Cortex of kidney (tissue), 1 donor: ENCODE results near the gene USO1.
"Not testable (repeated sequence)": the region's sequence is repeated elsewhere in the genome, so short reads cannot be mapped to it uniquely, and the experiment has no call there.

Experiments used
- DNase-seq: peaks from one replicate; lab custom pipeline; 2025; lab: John Stamatoyannopoulos, UW

The USO1 gene

GRCh38 chr4:75724066-75724866 is at the start of gene USO1:
Gene USO1 (plus strand): TSS chr4:75724577. CDS start chr4:75724820, 243 bp downstream.
- peak; percentile 43 for DNase-seq

GRCh38 chr4:75675004-75675531 is 49.3 kb upstream of the USO1 start:
- DNase-seq: no peak

- DNase-seq: no peak
Observed at GRCh38 chr4:75678473-75678872, 45.9 kb upstream of the USO1 start.

- DNase-seq: no peak
Observed at GRCh38 chr4:75678965-75679364, 45.4 kb upstream of the USO1 start.

- DNase-seq: no peak
Observed at GRCh38 chr4:75679876-75680575, 44.4 kb upstream of the USO1 start.

GRCh38 chr4:75683482-75684155 is 40.8 kb upstream of the USO1 start:
- no peak for DNase-seq

- DNase-seq: no peak
Observed at GRCh38 chr4:75685546-75686189, 38.7 kb upstream of the USO1 start.

- DNase-seq: no peak
Observed at GRCh38 chr4:75686346-75686745, 38.0 kb upstream of the USO1 start.

GRCh38 chr4:75687125-75687524 is 37.3 kb upstream of the USO1 start:
- not testable (repeated sequence) for DNase-seq

- DNase-seq: not testable (repeated sequence)
Observed at GRCh38 chr4:75692066-75692465, 32.3 kb upstream of the USO1 start.

GRCh38 chr4:75696071-75696470 is 28.3 kb upstream of the USO1 start:
- DNase-seq: no peak

GRCh38 chr4:75696581-75696980 is 27.8 kb upstream of the USO1 start:
- no peak for DNase-seq

GRCh38 chr4:75698162-75698962 is 26.0 kb upstream of the USO1 start:
- DNase-seq: no peak

GRCh38 chr4:75698963-75699228 is 25.5 kb upstream of the USO1 start:
- DNase-seq: no peak

- no peak for DNase-seq
Observed at GRCh38 chr4:75699299-75699698, 25.1 kb upstream of the USO1 start.

GRCh38 chr4:75702919-75703411 is 21.4 kb upstream of the USO1 start:
- no peak for DNase-seq

- no peak for DNase-seq
Observed at GRCh38 chr4:75705198-75705977, 19.0 kb upstream of the USO1 start.

- no peak for DNase-seq
Observed at GRCh38 chr4:75708218-75708691, 16.1 kb upstream of the USO1 start.

GRCh38 chr4:75710246-75710645 is 14.1 kb upstream of the USO1 start:
- DNase-seq: no peak

GRCh38 chr4:75714011-75714410 is 10.4 kb upstream of the USO1 start:
- no peak for DNase-seq
